T47D (cell line): ENCODE measurements around the gene TOR2A.

Experiments
- DNase-seq, 2 experiments: peaks; one replicate each; pipeline versions ENCODE4 v3.0.0 to v3.0.0-alpha.2; 2011 to 2012; ENCODE audit warnings: low read depth in 1 of 2, low spot score in 1 of 2
- JUND ChIP-seq: IDR thresholded peaks from 2 replicates; pipeline ENCODE4 v1.6.1; 2012; ENCODE audit warnings: low read depth
- in situ Hi-C: cut with HindIII; loops from 2 replicates; pipeline ENCODE4 v1.10.0; 2016; ENCODE audit warnings: low sequenced_read_pairs, low pct_unique_long_range_greater_than_20kb

Gene TOR2A

GRCh38 chr9:127693697-127694096 is 41.4 kb downstream of the TOR2A start:
- in situ Hi-C loops = no loop called here
- no peak for TF ChIP-seq JUND
- DNase-seq = no peak

- DNase-seq = no peak
- no peak for TF ChIP-seq JUND
- in situ Hi-C loops = no loop called here
Measured at GRCh38 chr9:127693143-127693542, 42.0 kb downstream of the TOR2A start.

- DNase-seq = no peak
- no peak for TF ChIP-seq JUND
- in situ Hi-C loops = no loop called here
Measured at GRCh38 chr9:127692071-127692470, 43.0 kb downstream of the TOR2A start.

GRCh38 chr9:127690735-127691134 is 44.4 kb downstream of the TOR2A start:
- TF ChIP-seq JUND = no peak
- no peak for DNase-seq
- in situ Hi-C loops = no loop called here

GRCh38 chr9:127689329-127690000 is 45.6 kb downstream of the TOR2A start:
- in situ Hi-C loops = no loop called here
- no peak for TF ChIP-seq JUND
- DNase-seq = no peak

DNA sequence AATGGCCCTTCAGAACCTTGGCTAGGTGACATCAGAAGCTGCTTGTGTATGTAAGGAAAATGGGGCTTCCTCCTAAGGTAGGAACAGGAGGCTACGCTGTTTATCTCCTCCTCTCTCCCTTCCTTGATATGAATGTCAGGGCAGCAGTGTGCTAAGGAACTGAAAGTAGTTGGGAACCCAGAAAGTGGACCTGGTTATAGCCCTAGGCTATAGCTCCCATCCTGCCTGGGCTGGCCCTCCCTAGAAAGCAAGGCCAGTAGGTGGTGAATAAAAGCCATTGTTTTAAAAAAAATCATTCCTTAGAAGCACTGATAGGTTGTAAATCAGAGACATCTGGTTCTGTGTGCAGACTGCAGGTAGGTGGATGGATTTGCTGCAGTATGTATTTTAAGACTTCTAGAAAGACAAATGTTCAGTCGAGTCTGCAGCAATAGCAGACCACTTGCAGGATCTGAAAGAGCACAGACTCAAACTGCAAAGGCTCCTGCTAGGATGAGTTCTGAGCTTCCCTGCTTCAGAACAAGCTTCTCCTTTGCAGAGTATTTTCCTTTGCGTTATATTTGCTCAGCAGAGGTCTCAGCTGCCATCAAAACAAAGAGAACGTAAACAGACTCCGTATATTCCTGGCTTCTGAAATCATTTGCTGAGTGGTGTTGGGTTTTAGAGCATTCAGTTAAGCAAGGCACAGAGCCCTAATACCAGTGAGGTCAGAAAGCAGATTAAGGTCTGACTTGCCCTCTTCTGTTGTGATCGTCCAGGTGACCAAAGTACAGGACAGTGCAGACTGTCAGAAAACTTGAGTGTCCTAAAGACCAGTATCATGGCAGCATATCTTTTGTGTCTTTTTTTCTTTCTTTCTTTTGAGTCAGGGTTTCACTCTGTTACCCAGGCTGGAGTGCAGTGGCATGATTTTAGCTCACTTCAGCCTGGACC is 48.4 kb downstream of the TOR2A start:
- in situ Hi-C loops = no loop called here
- no peak for DNase-seq
- TF ChIP-seq JUND = no peak

- in situ Hi-C loops = no loop called here
- TF ChIP-seq JUND = no peak
- DNase-seq = no peak
Measured at GRCh38 chr9:127684576-127684975, 50.5 kb downstream of the TOR2A start.

- TF ChIP-seq JUND = no peak
- no peak for DNase-seq
- in situ Hi-C loops = no loop called here
Measured at GRCh38 chr9:127683723-127684122, 51.4 kb downstream of the TOR2A start.

DNA sequence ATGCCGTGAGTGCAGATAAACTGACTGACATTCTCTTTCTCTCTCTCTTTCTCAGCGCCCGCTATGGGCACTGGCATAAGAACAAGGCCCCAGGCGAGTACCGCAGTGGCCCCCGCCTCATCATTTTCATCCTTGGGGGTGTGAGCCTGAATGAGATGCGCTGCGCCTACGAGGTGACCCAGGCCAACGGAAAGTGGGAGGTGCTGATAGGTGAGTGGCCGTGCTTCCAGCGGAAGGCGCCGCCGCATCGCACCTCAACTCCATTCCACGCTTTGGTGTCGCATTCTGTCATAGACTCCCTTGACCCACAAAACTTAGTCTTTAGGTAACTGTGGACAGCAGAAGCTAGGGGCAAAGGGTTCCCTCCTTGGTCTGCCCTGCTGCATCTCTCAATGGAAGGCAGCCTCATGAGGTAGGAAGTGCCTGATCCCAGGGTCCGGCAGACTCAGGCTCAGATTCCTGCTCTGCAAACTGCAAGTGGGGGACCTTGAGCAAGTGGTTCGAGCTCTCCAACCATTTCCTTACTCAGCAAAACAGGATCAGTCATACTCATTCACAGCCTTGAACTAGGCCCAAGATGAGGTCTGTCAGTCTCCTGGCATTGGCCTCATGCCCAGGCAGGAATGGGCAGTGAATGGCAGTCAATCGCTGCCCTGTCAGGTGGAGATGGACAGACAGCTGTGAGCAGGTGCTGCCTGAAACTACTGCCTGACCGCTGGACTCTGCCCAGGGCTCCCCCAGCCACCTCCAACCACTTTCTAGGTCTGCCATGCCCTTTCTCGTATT is 52.5 kb downstream of the TOR2A start:
- in situ Hi-C loops = no loop called here
- no peak for TF ChIP-seq JUND
- peak in 1 of 2 experiments; percentile 22 for DNase-seq
